B cell (primary cell): ENCODE data around the gene GNLY.

Source experiments
- EZH2 ChIP-seq: IDR thresholded peaks from 2 replicates; pipeline ENCODE4 v1.6.1; 2012; ENCODE audit warnings: borderline replicate concordance, low read depth, mild to moderate bottlenecking, moderate library complexity, low read length; ENCODE audit not compliant: insufficient read depth, poor library complexity, severe bottlenecking
- TF ChIP-seq, protein P1 (sequence below): fragments of 200-600 bp; IDR thresholded peaks from one replicate; pipeline ENCODE4 v1.8.0; 2022; ENCODE audit warnings: antibody characterized with exemption, mild to moderate bottlenecking

GRCh38 chr2:85692039-85692645 lies 2.0 kb upstream of the GNLY start:
- TF ChIP-seq, protein P1, sequence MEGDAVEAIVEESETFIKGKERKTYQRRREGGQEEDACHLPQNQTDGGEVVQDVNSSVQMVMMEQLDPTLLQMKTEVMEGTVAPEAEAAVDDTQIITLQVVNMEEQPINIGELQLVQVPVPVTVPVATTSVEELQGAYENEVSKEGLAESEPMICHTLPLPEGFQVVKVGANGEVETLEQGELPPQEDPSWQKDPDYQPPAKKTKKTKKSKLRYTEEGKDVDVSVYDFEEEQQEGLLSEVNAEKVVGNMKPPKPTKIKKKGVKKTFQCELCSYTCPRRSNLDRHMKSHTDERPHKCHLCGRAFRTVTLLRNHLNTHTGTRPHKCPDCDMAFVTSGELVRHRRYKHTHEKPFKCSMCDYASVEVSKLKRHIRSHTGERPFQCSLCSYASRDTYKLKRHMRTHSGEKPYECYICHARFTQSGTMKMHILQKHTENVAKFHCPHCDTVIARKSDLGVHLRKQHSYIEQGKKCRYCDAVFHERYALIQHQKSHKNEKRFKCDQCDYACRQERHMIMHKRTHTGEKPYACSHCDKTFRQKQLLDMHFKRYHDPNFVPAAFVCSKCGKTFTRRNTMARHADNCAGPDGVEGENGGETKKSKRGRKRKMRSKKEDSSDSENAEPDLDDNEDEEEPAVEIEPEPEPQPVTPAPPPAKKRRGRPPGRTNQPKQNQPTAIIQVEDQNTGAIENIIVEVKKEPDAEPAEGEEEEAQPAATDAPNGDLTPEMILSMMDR, result no peak
- no peak for TF ChIP-seq EZH2
